Fibroblast of pulmonary artery (primary cell): Measurements from ENCODE around the gene UBE3A.

Experiments used
- DNase-seq: peaks from one replicate; pipeline ENCODE4 v3.0.0-alpha.2; 2010; ENCODE audit warnings: low read depth
- H3K4me3 ChIP-seq: replicated peaks from 2 replicates; pipeline ENCODE4 v1.5.1; 2011; ENCODE audit warnings: low read depth, mild to moderate bottlenecking, control low read depth, low read length, moderate library complexity
- CTCF ChIP-seq: IDR thresholded peaks from 2 replicates; pipeline ENCODE4 v1.5.1; 2011; ENCODE audit warnings: mild to moderate bottlenecking, control low read depth, low read length, inconsistent platforms; ENCODE audit errors: missing control alignments

Gene UBE3A

GRCh38 chr15:25433118-25433865, 5.5 kb downstream of the UBE3A start:
- DNase-seq = no peak
- no peak overlapping the region for H3K4me3 ChIP-seq
- TF ChIP-seq CTCF = no peak

GRCh38 chr15:25431836-25432561, 6.8 kb downstream of the UBE3A start:
- no peak overlapping the region for H3K4me3 ChIP-seq
- no peak for DNase-seq
- TF ChIP-seq CTCF = no peak

- no peak for TF ChIP-seq CTCF
- no peak overlapping the region for H3K4me3 ChIP-seq
- peak; percentile 22 for DNase-seq
Observed at GRCh38 chr15:25427861-25428260, 11.0 kb downstream of the UBE3A start.

GRCh38 chr15:25426896-25427610, 11.8 kb downstream of the UBE3A start:
- no peak for DNase-seq
- TF ChIP-seq CTCF = no peak
- no peak overlapping the region for H3K4me3 ChIP-seq

GRCh38 chr15:25424073-25424472, 14.8 kb downstream of the UBE3A start:
- no peak overlapping the region for H3K4me3 ChIP-seq
- TF ChIP-seq CTCF = no peak
- no peak for DNase-seq

- H3K4me3 ChIP-seq = no peak overlapping the region
- DNase-seq = no peak
- TF ChIP-seq CTCF = no peak
Observed at GRCh38 chr15:25422021-25422420, 16.8 kb downstream of the UBE3A start.
